Fibroblast of gingiva (primary cell): Measurements from ENCODE around the gene HMCES.
"Not testable (repeated sequence)": the region's sequence is repeated elsewhere in the genome, so short reads cannot be mapped to it uniquely, and the experiment has no call there.

ENCODE experiments used
- DNase-seq: peaks from one replicate; pipeline ENCODE4 v3.0.0-alpha.2; 2011; ENCODE audit warnings: low read depth

HMCES gene

GRCh38 chr3:129320825-129321487, 42.3 kb downstream of the HMCES start:
- no peak for DNase-seq

GRCh38 chr3:129321887-129322286, 43.2 kb downstream of the HMCES start:
- no peak for DNase-seq

- DNase-seq: no peak
These were observed 45.1 kb downstream of the HMCES start for GRCh38 chr3:129323651-129324294.

- no peak for DNase-seq
These were observed 46.2 kb downstream of the HMCES start for GRCh38 chr3:129324855-129325254.

GRCh38 chr3:129325383-129325782, 46.7 kb downstream of the HMCES start:
- no peak for DNase-seq

GRCh38 chr3:129326138-129326537, 47.5 kb downstream of the HMCES start:
- DNase-seq: no peak

- DNase-seq: no peak
These were observed 47.9 kb downstream of the HMCES start for GRCh38 chr3:129326595-129326994.

GRCh38 chr3:129327510-129327909, 48.8 kb downstream of the HMCES start:
- DNase-seq: no peak

- DNase-seq: no peak
These were observed 51.2 kb downstream of the HMCES start for GRCh38 chr3:129329858-129330257.

GRCh38 chr3:129330409-129330808, 51.7 kb downstream of the HMCES start:
- DNase-seq: no peak

GRCh38 chr3:129333891-129334290, 55.2 kb downstream of the HMCES start:
- no peak for DNase-seq

- DNase-seq: no peak
These were observed 57.5 kb downstream of the HMCES start for GRCh38 chr3:129336093-129336706.

GRCh38 chr3:129337719-129338118, 59.0 kb downstream of the HMCES start:
- not testable (repeated sequence) for DNase-seq

GRCh38 chr3:129339186-129339585, 60.5 kb downstream of the HMCES start:
- not testable (repeated sequence) for DNase-seq

GRCh38 chr3:129339833-129340232, 61.2 kb downstream of the HMCES start:
- not testable (repeated sequence) for DNase-seq

GRCh38 chr3:129341331-129342141, 62.9 kb downstream of the HMCES start:
- no peak for DNase-seq

- DNase-seq: no peak
These were observed 65.1 kb downstream of the HMCES start for GRCh38 chr3:129343643-129344360.

- DNase-seq: no peak
These were observed 66.0 kb downstream of the HMCES start for GRCh38 chr3:129344540-129345220.

GRCh38 chr3:129345281-129345680, 66.6 kb downstream of the HMCES start:
- no peak for DNase-seq

GRCh38 chr3:129345971-129346370, 67.3 kb downstream of the HMCES start:
- no peak for DNase-seq
